Right ventricle myocardium superior (tissue), 1 donor: Measurements from ENCODE around the gene FOS. TPM values are rescaled to one million over a fixed set of nuclear protein-coding genes. Genes with fewer than 3 reads are reported as not detected.

Source experiments
- total RNA-seq: library from RNA; stranded (reverse); fragmentation: NEBNext Ultra II Directional; extraction: Animal tissue kit (Norgen Biotek cat#: 25700); gene quantifications from one replicate; pipeline ENCODE4 v1.2.1, GENCODE V29; 2021
- donor health status: DM: no; HTN: yes; CAD: no; lungs with severe emphysema.

The FOS gene
- total RNA-seq, 1 donor from 2014 or later, result 11.9 TPM

Other genes starting within 250 kb of the FOS start
- gene MLH3, start 227.4 kb upstream of the FOS start, total RNA-seq, result 21.8 TPM
- gene ACYP1, start 214.8 kb upstream of the FOS start, total RNA-seq, result 11.9 TPM
- 11.3 TPM for gene ZC2HC1C, start 209.2 kb upstream of the FOS start, total RNA-seq
- 109 TPM for gene NEK9, start 151.8 kb upstream of the FOS start, total RNA-seq
- gene TMED10, start 102.2 kb upstream of the FOS start, total RNA-seq, result 235 TPM
- 22.1 TPM for gene JDP2, start 149.2 kb downstream of the FOS start, total RNA-seq
- gene BATF, start 243.6 kb downstream of the FOS start, total RNA-seq, result 0.62 TPM